CD4-positive, alpha-beta T cell treated with Interleukin-6 at 100 ng/mL for 8 hours (primary cell): ENCODE data around the gene SUDS3.
A peak's percentile ranks its signal among the peaks of the same experiment; 100 is the strongest.
"Not testable (repeated sequence)": the region's sequence is repeated elsewhere in the genome, so short reads cannot be mapped to it uniquely, and the experiment has no call there.

ENCODE experiments used
- DNase-seq: peaks from one replicate; pipeline ENCODE4 v3.0.0-alpha.2; 2020; ENCODE audit warnings: mixed read lengths, low spot score

The SUDS3 gene

GRCh38 chr12:118397708-118398440 lies 21.5 kb downstream of the SUDS3 start:
- no peak for DNase-seq

- no peak for DNase-seq
Observed at GRCh38 chr12:118398524-118398923, 22.2 kb downstream of the SUDS3 start.

- no peak for DNase-seq
Observed at GRCh38 chr12:118398940-118399339, 22.6 kb downstream of the SUDS3 start.

- DNase-seq: no peak
Observed at GRCh38 chr12:118402251-118402650, 25.9 kb downstream of the SUDS3 start.

DNA sequence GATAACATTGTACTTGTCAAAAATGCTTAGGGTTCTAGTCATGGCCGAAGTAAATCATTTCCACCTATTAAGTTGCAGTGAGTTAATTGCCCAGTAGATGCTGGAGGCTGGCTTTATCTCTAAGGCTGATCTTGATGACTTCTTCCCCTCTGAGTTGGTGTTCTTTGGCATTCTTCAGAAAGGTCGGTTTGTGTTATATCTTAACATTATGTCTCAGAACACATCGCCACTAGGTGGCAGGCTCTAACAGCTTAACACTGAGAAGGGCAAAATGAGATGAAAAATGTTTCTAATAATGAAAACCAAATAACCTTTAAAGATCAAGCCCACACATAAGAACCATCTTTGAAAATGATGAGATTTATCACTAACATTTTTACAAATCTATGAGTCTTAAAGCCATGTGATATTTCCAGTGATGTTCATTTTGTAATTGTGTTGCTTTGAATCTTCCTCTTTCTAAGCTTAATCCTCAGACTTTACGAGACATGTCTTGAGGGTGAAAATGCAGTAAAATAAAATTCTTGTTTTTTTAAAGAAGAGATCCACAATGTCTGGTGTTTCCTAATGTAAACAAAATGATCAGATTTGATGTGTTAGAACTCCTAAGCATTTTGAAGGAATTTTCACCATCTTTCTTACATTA lies 28.6 kb downstream of the SUDS3 start:
- DNase-seq: peak; percentile 25

DNA sequence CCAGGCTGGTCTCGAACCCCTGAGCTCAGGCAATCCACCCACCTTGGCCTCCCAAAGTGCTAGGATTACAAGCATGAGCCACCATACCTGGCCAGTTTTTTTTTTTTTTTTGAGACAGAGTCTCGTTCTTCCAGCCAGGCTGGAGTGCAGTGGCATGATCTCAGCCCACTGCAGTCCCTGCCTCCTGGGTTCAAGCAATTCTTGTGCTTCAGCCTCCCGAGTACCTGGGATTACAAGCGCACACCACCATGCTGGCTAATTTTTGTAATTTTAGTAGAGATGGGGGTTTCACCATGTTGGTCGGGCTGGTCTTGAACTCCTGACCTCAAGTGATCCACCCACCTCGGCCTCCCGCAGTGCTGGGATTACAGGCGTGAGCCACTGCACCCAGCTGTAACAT lies 31.9 kb downstream of the SUDS3 start:
- not testable (repeated sequence) for DNase-seq

DNA sequence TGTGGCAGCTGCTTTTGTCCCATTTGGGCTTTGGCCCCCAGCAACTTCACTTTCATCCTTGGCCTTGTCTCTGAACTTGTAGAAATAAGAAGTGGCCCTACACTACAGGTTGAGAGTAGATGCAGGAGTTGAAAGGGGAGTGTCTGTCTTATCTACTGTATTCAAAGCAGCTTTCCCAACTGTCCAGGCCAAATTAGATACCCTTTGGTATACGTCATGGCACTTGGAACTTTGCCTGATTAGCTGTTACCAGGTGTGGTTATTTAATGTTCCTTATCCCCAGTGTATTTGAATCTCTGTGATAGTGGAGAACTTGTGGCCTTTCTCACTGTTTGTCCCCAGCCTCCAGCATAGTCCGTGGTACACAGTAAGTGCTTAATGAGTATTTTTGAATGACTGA lies 33.5 kb downstream of the SUDS3 start:
- no peak for DNase-seq

GRCh38 chr12:118417942-118418341 lies 41.6 kb downstream of the SUDS3 start:
- no peak for DNase-seq

- DNase-seq: no peak
Observed at GRCh38 chr12:118418385-118419057, 42.2 kb downstream of the SUDS3 start.

- no peak for DNase-seq
Observed at GRCh38 chr12:118420673-118421072, 44.3 kb downstream of the SUDS3 start.

- no peak for DNase-seq
Observed at GRCh38 chr12:118424884-118425283, 48.5 kb downstream of the SUDS3 start.

- DNase-seq: no peak
Observed at GRCh38 chr12:118425364-118425763, 49.0 kb downstream of the SUDS3 start.

- DNase-seq: no peak
Observed at GRCh38 chr12:118427819-118428218, 51.5 kb downstream of the SUDS3 start.

GRCh38 chr12:118428643-118429042 lies 52.3 kb downstream of the SUDS3 start:
- DNase-seq: no peak

- no peak for DNase-seq
Observed at GRCh38 chr12:118429688-118430383, 53.5 kb downstream of the SUDS3 start.

- no peak for DNase-seq
Observed at GRCh38 chr12:118430516-118430915, 54.2 kb downstream of the SUDS3 start.

DNA sequence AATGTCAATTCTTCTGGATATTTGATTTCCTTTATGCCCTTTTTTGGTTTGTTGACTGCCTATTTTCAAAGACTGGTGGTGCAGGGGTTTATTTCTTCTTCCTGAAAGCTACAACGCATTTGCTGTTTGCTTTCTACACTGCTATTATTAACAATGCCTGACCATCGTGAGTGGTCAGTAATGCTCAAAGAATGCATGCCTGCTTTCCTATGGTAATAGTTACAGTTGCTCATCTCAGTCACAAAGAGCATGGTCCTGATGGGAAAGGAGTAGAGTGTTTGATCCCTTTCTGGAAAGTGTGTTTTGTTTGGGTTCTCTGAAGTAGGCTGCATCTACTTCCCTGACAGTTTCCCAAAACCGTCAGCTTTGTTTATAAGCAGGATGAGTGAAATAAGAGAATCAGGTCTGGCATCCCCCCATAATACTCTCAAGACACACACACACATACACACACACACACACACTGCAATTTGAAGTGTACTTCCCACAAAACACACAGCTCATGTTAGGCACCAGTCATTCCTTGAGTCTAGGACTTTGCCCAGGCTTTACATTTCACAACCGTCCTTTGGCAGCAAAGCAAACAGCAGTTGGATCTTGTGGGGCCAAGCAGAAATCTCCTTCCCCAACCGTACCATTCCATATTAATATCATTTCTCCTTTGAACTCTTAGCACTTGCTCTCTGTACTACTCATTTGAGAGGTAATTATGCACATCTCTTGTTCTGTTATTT lies 56.6 kb downstream of the SUDS3 start:
- DNase-seq: no peak

GRCh38 chr12:118436002-118436730 lies 59.8 kb downstream of the SUDS3 start:
- no peak for DNase-seq

DNA sequence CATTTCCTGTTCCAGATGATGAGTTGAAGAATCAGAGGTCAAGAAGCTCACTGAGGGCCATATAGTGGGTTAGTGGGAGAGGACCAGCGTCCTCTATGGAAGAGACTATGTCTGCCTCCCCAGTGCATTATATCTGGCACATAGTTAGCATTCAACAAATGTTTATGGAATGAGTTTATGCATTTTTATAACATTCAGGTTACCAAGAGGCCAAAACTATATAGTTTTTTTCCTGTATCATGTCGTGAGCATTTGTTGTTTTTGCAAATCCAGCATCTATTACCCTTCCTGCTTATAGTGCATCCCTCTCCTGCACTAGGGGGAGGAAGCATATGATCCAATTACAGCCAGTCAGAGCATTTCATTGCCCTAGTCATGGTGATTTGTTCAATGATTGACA lies 60.6 kb downstream of the SUDS3 start:
- no peak for DNase-seq

GRCh38 chr12:118439068-118439467 lies 62.7 kb downstream of the SUDS3 start:
- no peak for DNase-seq

GRCh38 chr12:118446247-118446646 lies 69.9 kb downstream of the SUDS3 start:
- DNase-seq: no peak
